Psoas muscle (tissue), 8 donors: Measurements from ENCODE around the gene PRKAG2. TPM values are rescaled to one million over a fixed set of nuclear protein-coding genes. Genes with fewer than 3 reads are reported as not detected.
"Not testable (repeated sequence)": the region's sequence is repeated elsewhere in the genome, so short reads cannot be mapped to it uniquely, and the experiment has no call there.

Source experiments
- ATAC-seq, 4 donors: fragments of 200-7000 bp; cut with Tn5 transposase; one replicate each; pipeline ENCODE4 v1.9.1; 2020; ENCODE audit warnings: moderate library complexity in 3 of 4, mild to moderate bottlenecking in 2 of 4
- DNase-seq, 2 donors: peaks; one replicate each; pipeline ENCODE4 v3.0.0-alpha.2; 2020
- H3K27ac ChIP-seq: fragments of 200-600 bp; one replicate; pipeline ENCODE4 v1.8.0; 2022
- H3K27me3 ChIP-seq, 3 donors: fragments of 200-600 bp in 1 of 3; one replicate each; pipeline versions ENCODE4 v1.6.1 to v1.8.0; 2013 to 2022; ENCODE audit warnings: low read length in 2 of 3, mild to moderate bottlenecking in 2 of 3, moderate library complexity in 1 of 3; ENCODE audit not compliant: insufficient read depth in 3 of 3
- H3K36me3 ChIP-seq, 2 donors: fragments of 200-600 bp in 1 of 2; one replicate each; pipeline versions ENCODE4 v1.6.1 to v1.8.0; 2013 to 2022; ENCODE audit warnings: low read depth in 1 of 2, mild to moderate bottlenecking in 1 of 2, moderate library complexity in 1 of 2; ENCODE audit not compliant: insufficient read depth in 1 of 2
- H3K4me1 ChIP-seq: fragments of 200-600 bp; one replicate; pipeline ENCODE4 v1.8.0; 2022
- H3K4me3 ChIP-seq: fragments of 200-600 bp; one replicate; pipeline ENCODE4 v1.8.0; 2022; ENCODE audit warnings: mild to moderate bottlenecking
- H3K9me3 ChIP-seq: fragments of 200-600 bp; one replicate; pipeline ENCODE4 v1.8.0; 2022
- CTCF ChIP-seq: fragments of 200-600 bp; IDR thresholded peaks from one replicate; pipeline ENCODE4 v1.8.0; 2022; ENCODE audit warnings: antibody characterized with exemption
- WGBS, 3 donors: extraction: QIAGEN DNeasy Blood & Tissue Kit; methylation state at CpG; one replicate each; pipeline versions ENCODE4 v1.1.6 to v1.1.7; 2013; 5-methylcytosine and 5-hydroxymethylcytosine counted together
- intact Hi-C, 2 donors: fragments of 100-400 bp; cut with DNase I; formaldehyde crosslinking; loops; one replicate each; pipeline versions ENCODE4 v1.11.0 to v1.14.2; 2022
- polyA plus RNA-seq, 3 donors: library from polyadenylated mRNA; stranded (reverse); fragments of 200-250 nt; gene quantifications; one replicate each; pipeline ENCODE4 v1.2.3, GENCODE V29; 2013
- total RNA-seq, 4 donors: library from RNA; stranded (reverse); fragmentation: NEBNext Ultra II Directional in 2 of 4; extraction: Animal tissue kit (Norgen Biotek cat#: 25700) in 2 of 4; gene quantifications; one replicate each; pipeline versions ENCODE4 v1.2.1 to v1.2.4, GENCODE V29; 2021 to 2023
- donor health status: healthy with polysubstance abuse.
- donor health status: DM: no; HTN: no; CAD: no; lungs with moderate emphysema.
- donor health status: Bipolar disorder and iron deficiency.
- donor health status: healthy.
- donor health status: DM: yes; HTN: yes; CAD: no.
- donor health status: DM: no; HTN: no; CAD: no.
- donor health status: DM: no; HTN: no; CAD: no.
- donor health status: DM: yes; HTN: yes; CAD: no.

The PRKAG2 gene
- total and polyA plus RNA-seq, 7 donors = 9.3 to 143 (median 19.8) TPM

GRCh38 chr7:151798851-151799448, 78.0 kb downstream of the PRKAG2 start:
- Histone ChIP-seq H3K36me3 (no peaks in the 10 kb centered on the region), H3K27me3 (no peaks in the 10 kb centered on the region), H3K9me3 (no peaks in the 10 kb centered on the region), H3K4me3 (no peak overlapping the region), H3K4me1 (peaks cover 28% of the 10 kb centered on the region), H3K27ac (no peak overlapping the region)
- intact Hi-C loops = loop anchor here in 1 of 2 donors (5.0 kb wide), 1 partner anchor 78 kb away; the partner anchor contains the start of gene PRKAG2
- DNase-seq (peak in 1 of 2 donors; percentile 43), ATAC-seq (no peak)
- TF ChIP-seq CTCF = no peak
- WGBS, 3 donors = 89 to 95% (median 92%) methylated on average over 10 of the region's 10 CpGs

- WGBS, 3 donors = 68 to 72% (median 70%) methylated on average over 11 of the region's 11 CpGs
- H3K27me3 ChIP-seq, H3K9me3 ChIP-seq, H3K36me3 ChIP-seq, H3K4me3 ChIP-seq: not testable (repeated sequence)
- intact Hi-C loops = loop anchor here in 1 of 2 donors (5.0 kb wide), 1 partner anchor 80 kb away; the partner anchor contains the start of gene PRKAG2
- peak overlapping the region; percentile 57 for H3K27ac ChIP-seq
- peak; percentile 74 to 86 for DNase-seq
- peaks cover 33% of the 10 kb centered on the region for H3K4me1 ChIP-seq
- peak; percentile 19 to 66 (median 54) for ATAC-seq
These were observed 79.1 kb downstream of the PRKAG2 start for GRCh38 chr7:151797667-151798307.

- Histone ChIP-seq H3K4me3 (no peak overlapping the region), H3K4me1 (peaks cover 33% of the 10 kb centered on the region), H3K27me3 (no peaks in the 10 kb centered on the region), H3K36me3 (no peaks in the 10 kb centered on the region), H3K9me3 (no peaks in the 10 kb centered on the region), H3K27ac (peak overlapping the region; percentile 57)
- DNase-seq (peak in 1 of 2 donors; percentile 67), ATAC-seq (peak in 1 of 4 donors; percentile 10)
- no peak for TF ChIP-seq CTCF
- WGBS, 3 donors = 60 to 64% (median 61%) methylated on average over 17 of the region's 17 CpGs
- intact Hi-C loops = loop anchor here in 1 of 2 donors (5.0 kb wide), 1 partner anchor 80 kb away; the partner anchor contains the start of gene PRKAG2
These were observed 79.9 kb downstream of the PRKAG2 start for GRCh38 chr7:151796871-151797537.

GRCh38 chr7:151796091-151796870, 80.6 kb downstream of the PRKAG2 start:
- TF ChIP-seq CTCF = no peak
- no peaks in the 10 kb centered on the region for H3K36me3 ChIP-seq
- H3K9me3 ChIP-seq = no peaks in the 10 kb centered on the region
- H3K27me3 ChIP-seq = no peaks in the 10 kb centered on the region
- intact Hi-C loops = loop anchor here in 1 of 2 donors (5.0 kb wide), 1 partner anchor 81 kb away; the partner anchor contains the start of gene PRKAG2
- no peak overlapping the region for H3K4me3 ChIP-seq
- DNase-seq (peak; percentile 78 to 81), ATAC-seq (peak; percentile 36 to 68 (median 56))
- 78 to 81% (median 78%) methylated on average over 27 of the region's 27 CpGs for WGBS, 3 donors
- H3K27ac ChIP-seq = peak overlapping the region; percentile 57
- H3K4me1 ChIP-seq = peaks cover 33% of the 10 kb centered on the region
